ENCODE data around the gene RHCE. TPM values are rescaled to one million over a fixed set of nuclear protein-coding genes. Genes with fewer than 3 reads are reported as not detected.

Gene RHCE
- total and polyA plus RNA-seq, 4 donors: 0.42 to 89.9 (median 0.69) TPM

- H3K36me3 ChIP-seq (ENCODE audit: control insufficient read depth in 4 of 4, insufficient read depth in 3 of 4, low read depth in 1 of 4, low read length in 3 of 4): peaks cover 0 to 4% (median 0%) of the 10 kb centered on the region in 4 donors
- 11% methylated on average over 4 of the region's 4 CpGs for WGBS
These were observed 14.9 kb upstream of the RHCE start for GRCh38 chr1:25435397-25436108.

GRCh38 chr1:25433389-25434186 lies 13.0 kb upstream of the RHCE start:
- 19% methylated on average over 4 of the region's 4 CpGs for WGBS
- peak overlapping the region in 1 of 2 donors; percentile 15 for H3K9ac ChIP-seq (ENCODE audit: low read depth in 1 of 2, low read length in 2 of 2)
- H3K4me3 ChIP-seq (ENCODE audit: low read depth in 1 of 3, low read length in 3 of 3): no peak overlapping the region
- peaks cover 6 to 58% (median 42%) of the 10 kb centered on the region in 4 donors for H3K4me1 ChIP-seq (ENCODE audit: control insufficient read depth in 4 of 4, insufficient read depth in 4 of 4, low read length in 3 of 4)
- H3K27me3 ChIP-seq (ENCODE audit: control insufficient read depth in 4 of 4, insufficient read depth in 4 of 4, low read length in 3 of 4): no peaks in the 10 kb centered on the region
- H3K36me3 ChIP-seq (ENCODE audit: control insufficient read depth in 4 of 4, insufficient read depth in 3 of 4, low read depth in 1 of 4, low read length in 3 of 4): no peaks in the 10 kb centered on the region
- DNase-seq (ENCODE audit: low spot score): no peak
- peak overlapping the region; percentile 4 to 53 for H3K27ac ChIP-seq (ENCODE audit: low read depth in 1 of 2, low read length in 2 of 2)
- no peaks in the 10 kb centered on the region for H3K9me3 ChIP-seq (ENCODE audit: control insufficient read depth in 4 of 4, low read length in 3 of 4)
- TF ChIP-seq RXRA (IDR thresholded peaks at IDR 0.05) (no peak), YY1 (IDR thresholded peaks at IDR 0.05) (no peak), FOXA2 (IDR thresholded peaks at IDR 0.05) (no peak), MAX (IDR thresholded peaks at IDR 0.05) (no peak), JUND (IDR thresholded peaks at IDR 0.05) (no peak), EGR1 (IDR thresholded peaks at IDR 0.05; ENCODE audit: low read depth in 2 of 2) (no peak), HNF4G (IDR thresholded peaks at IDR 0.05) (no peak), GABPA (IDR thresholded peaks at IDR 0.05 in 1 of 2, conservative IDR thresholded peaks at IDR 0.05 in 1 of 2) (no peak), HNF4A (conservative IDR thresholded peaks at IDR 0.05) (no peak), RAD21 (IDR thresholded peaks at IDR 0.05) (no peak), NR2F2 (IDR thresholded peaks at IDR 0.05) (no peak), TAF1 (conservative IDR thresholded peaks at IDR 0.05) (no peak), CTCF (IDR thresholded peaks at IDR 0.05; ENCODE audit: low read depth, low read length, missing input control) (no peak)

More at GRCh38 chr1:25435397-25436108, 14.9 kb upstream of the RHCE start:
- Histone ChIP-seq H3K9ac (ENCODE audit: low read depth in 1 of 2, low read length in 2 of 2) (peak overlapping the region in 1 of 2 donors; percentile 63), H3K27me3 (ENCODE audit: control insufficient read depth in 4 of 4, insufficient read depth in 4 of 4, low read length in 3 of 4) (no peaks in the 10 kb centered on the region), H3K4me1 (ENCODE audit: control insufficient read depth in 4 of 4, insufficient read depth in 4 of 4, low read length in 3 of 4) (peaks cover 6 to 58% (median 42%) of the 10 kb centered on the region in 4 donors), H3K27ac (ENCODE audit: low read depth in 1 of 2, low read length in 2 of 2) (peak overlapping the region; percentile 73 to 80), H3K9me3 (ENCODE audit: control insufficient read depth in 4 of 4, low read length in 3 of 4) (no peaks in the 10 kb centered on the region), H3K4me3 (ENCODE audit: low read depth in 1 of 3, low read length in 3 of 3) (peak overlapping the region in 1 of 3 donors; percentile 19)
- no peak for DNase-seq (ENCODE audit: low spot score)
- TF ChIP-seq GABPA (IDR thresholded peaks at IDR 0.05 in 1 of 2, conservative IDR thresholded peaks at IDR 0.05 in 1 of 2): no peak
- TF ChIP-seq REST (IDR thresholded peaks at IDR 0.05): peak; percentile 9
- TF ChIP-seq FOXA2 (IDR thresholded peaks at IDR 0.05): peak; percentile 25
- TF ChIP-seq ZBTB33 (IDR thresholded peaks at IDR 0.05): peak; percentile 26
- peak; percentile 22 to 30 for TF ChIP-seq RAD21 (IDR thresholded peaks at IDR 0.05)
- TF ChIP-seq EGR1 (IDR thresholded peaks at IDR 0.05; ENCODE audit: low read depth in 2 of 2): no peak
- peak; percentile 31 to 72 for TF ChIP-seq HNF4A (conservative IDR thresholded peaks at IDR 0.05)
- TF ChIP-seq HNF4G (IDR thresholded peaks at IDR 0.05): no peak
- no peak for TF ChIP-seq JUND (IDR thresholded peaks at IDR 0.05)
- peak; percentile 49 to 82 for TF ChIP-seq RXRA (IDR thresholded peaks at IDR 0.05)

Measured in liver (tissue), 9 donors.